ENCODE measurements around the gene S100A7A. TPM values are rescaled to one million over a fixed set of nuclear protein-coding genes. Genes with fewer than 3 reads are reported as not detected.

Gene S100A7A
- total and polyA plus RNA-seq, 2 of the 4 experiments (the other 2 are of a cell fraction) = not detected

- Histone ChIP-seq H3K9me1 (ENCODE audit: insufficient read depth, low read length) (peaks cover 3% of the 10 kb centered on the region; the same call in 1 of the 2 replicates), H3K4ac (ENCODE audit: low read depth, low read length) (no peak overlapping the region), H3K23ac (ENCODE audit: low read depth, low read length) (no peak overlapping the region), H3K4me3 (ENCODE audit: insufficient read depth, low read depth, low read length) (no peak overlapping the region), H3K14ac (replicated peaks; ENCODE audit: low read depth, low read length) (no peak overlapping the region), H3K36me3 (ENCODE audit: control insufficient read depth, insufficient read depth, low read length) (no peaks in the 10 kb centered on the region), H2AK5ac (ENCODE audit: low read depth, low read length) (no peak overlapping the region), H2BK15ac (ENCODE audit: low read depth, low read length) (no peak overlapping the region), H3K27ac (ENCODE audit: insufficient read depth, low read length) (no peak overlapping the region), H3K9me3 (ENCODE audit: control insufficient read depth, insufficient read depth, low read length) (no peaks in the 10 kb centered on the region), H2BK120ac (ENCODE audit: low read depth, low read length) (no peak overlapping the region), H3K56ac (ENCODE audit: extremely low read depth, insufficient read depth, low read length) (no peak overlapping the region), H3K27me3 (ENCODE audit: control insufficient read depth, insufficient read depth, low read length) (peaks cover 6% of the 10 kb centered on the region), H4K20me1 (ENCODE audit: insufficient read depth, low read length) (no peaks in the 10 kb centered on the region), H4K8ac (ENCODE audit: low read depth in 2 of 2, low read length in 2 of 2) (no peak overlapping the region), H3K9ac (ENCODE audit: low read depth, low read length) (no peak overlapping the region), H2BK5ac (ENCODE audit: low read depth, low read length, poor library complexity, severe bottlenecking) (no peak overlapping the region), H3K4me1 (ENCODE audit: control insufficient read depth, insufficient read depth, low read length) (no peaks in the 10 kb centered on the region), H2AFZ (replicated peaks; ENCODE audit: low read length, poor library complexity) (no peak overlapping the region), H4K5ac (ENCODE audit: low read depth, low read length) (no peak overlapping the region), H4K91ac (ENCODE audit: insufficient read depth, low read depth, low read length) (no peak overlapping the region), H3K4me2 (ENCODE audit: low read depth, low read length) (no peak overlapping the region), H2BK20ac (ENCODE audit: low read depth, low read length) (no peak overlapping the region), H3K79me1 (ENCODE audit: low read depth in 1 of 2, low read length in 2 of 2) (no peaks in the 10 kb centered on the region), H3K18ac (ENCODE audit: low read depth, low read length) (no peak overlapping the region), H2AK9ac (replicated peaks; ENCODE audit: low read depth, low read length, poor library complexity) (no peak overlapping the region)
- ChIA-PET CTCF (no interaction called here), POLR2A (ENCODE audit: unreplicated experiment) (no interaction called here)
- no TSS peak for BruUV-seq (replicated peaks)
- dilution Hi-C loops (cut with HindIII; ENCODE audit: low sequenced_read_pairs, unreplicated experiment) (no loop called here), in situ Hi-C loops (cut with MboI; ENCODE audit: low sequenced_read_pairs) (no loop called here), intact Hi-C loops (cut with micrococcal nuclease) (no loop called here)
- TF ChIP-seq RFX5 (IDR thresholded peaks at IDR 0.05; ENCODE audit: low read depth, low read length) = no peak
- TF ChIP-seq NFE2L2 (IDR thresholded peaks at IDR 0.05; ENCODE audit: low read depth, low read length) = no peak
- no peak for TF ChIP-seq BHLHE40 (IDR thresholded peaks at IDR 0.05; ENCODE audit: low read depth, low read length)
- TF ChIP-seq POLR2A (IDR thresholded peaks at IDR 0.05; ENCODE audit: low read depth, low read length) = no peak
- TF ChIP-seq FOS (IDR thresholded peaks at IDR 0.05; ENCODE audit: low read depth, low read length) = no peak
- no peak for TF ChIP-seq RCOR1 (IDR thresholded peaks at IDR 0.05; ENCODE audit: insufficient replicate concordance, low read length)
- TF ChIP-seq MAFK (IDR thresholded peaks at IDR 0.05; ENCODE audit: low read depth, low read length) = no peak
- TF ChIP-seq SMC3 (IDR thresholded peaks at IDR 0.05; ENCODE audit: low read depth, low read length) = no peak
- no peak for TF ChIP-seq ELK1 (IDR thresholded peaks at IDR 0.05; ENCODE audit: borderline replicate concordance, low read depth, low read length)
- ATAC-seq (ENCODE audit: low read depth) (no peak), DNase-seq (no peak)
- WGBS, 2 experiments (ENCODE audit: extremely low coverage in 2 of 2, insufficient read length in 1 of 2) = 14% methylated on average over 1 of the region's 2 CpGs; no CpG with 5 or more reads in 1 of the 2 experiments
Observed at GRCh38 chr1:153430166-153430553, 13.8 kb downstream of the S100A7A start.

All from IMR-90 (cell line).